Body of pancreas (tissue), 4 donors: Measurements from ENCODE around the gene HRH4. TPM values are rescaled to one million over a fixed set of nuclear protein-coding genes. Genes with fewer than 3 reads are reported as not detected.

ENCODE experiments used
- ATAC-seq: fragments of 150-250 bp; one replicate; pipeline ENCODE4 v1.9.1; 2016
- DNase-seq, 4 donors: peaks; one replicate each; pipeline ENCODE4 v3.0.0-alpha.2; 2019
- H3K27ac ChIP-seq, 4 donors: fragments of 200-600 bp; sonication (generic); 1 replicate in 3 of 4; 2 replicates in 1 of 4; pipeline versions ENCODE4 v1.5.1 to v1.6.1; 2016 to 2019; ENCODE audit warnings: mild to moderate bottlenecking in 1 of 4, mixed read lengths in 1 of 4, moderate library complexity in 1 of 4
- H3K27me3 ChIP-seq, 2 donors: fragments of 200-600 bp; sonication (generic); one replicate each; pipeline ENCODE4 v1.6.0; 2016; ENCODE audit warnings: mild to moderate bottlenecking in 1 of 2
- H3K36me3 ChIP-seq, 2 donors: fragments of 200-600 bp; sonication (generic); replicated peaks in 1 of 2; 2 replicates each; pipeline ENCODE4 v1.5.1; 2016; ENCODE audit warnings: low read depth in 2 of 2; ENCODE audit not compliant: insufficient read depth in 1 of 2
- H3K4me1 ChIP-seq: fragments of 200-600 bp; sonication (generic); one replicate; pipeline ENCODE4 v1.6.0; 2016
- H3K4me3 ChIP-seq, 2 donors: fragments of 200-600 bp; sonication (generic); 1 replicate in 1 of 2; 2 replicates in 1 of 2; pipeline ENCODE4 v1.5.1; 2016 to 2019
- H3K9me3 ChIP-seq, 3 donors: fragments of 200-600 bp; sonication (generic); 1 replicate in 2 of 3; 2 replicates in 1 of 3; pipeline ENCODE4 v1.5.1; 2016
- POLR2A ChIP-seq, 3 donors: fragments of 450-650 bp; IDR thresholded peaks; one replicate each; pipeline ENCODE4 v1.6.1; 2016; ENCODE audit warnings: antibody characterized with exemption in 3 of 3, mild to moderate bottlenecking in 2 of 3
- WGBS, 2 donors: methylation state at CpG; one replicate each; pipeline ENCODE4 v1.1.5; 2017; 5-methylcytosine and 5-hydroxymethylcytosine counted together
- intact Hi-C: fragments of 100-400 bp; cut with DNase I; formaldehyde crosslinking; loops from one replicate; pipeline ENCODE4 v1.15.1; 2023
- small RNA-seq: library from RNA; depleted of rRNA; stranded (forward); fragments of <200 nt; gene quantifications from one replicate; pipeline ENCODE3, GENCODE V24; 2016
- total RNA-seq, 2 donors: library from RNA; depleted of rRNA; stranded (reverse); fragments of >200 nt; gene quantifications; one replicate each; pipeline ENCODE4 v1.1.0, GENCODE V29; 2016
- TF ChIP-seq, protein P1 (sequence below), 7 experiments: fragments of 450-650 bp in 4 of 7; fragments of 200-600 bp in 3 of 7; sonication (generic) in 3 of 7; IDR thresholded peaks; one replicate each; pipeline ENCODE4 v1.5.1; 2016 to 2019; ENCODE audit warnings: antibody characterized with exemption in 7 of 7

HRH4 gene
- total RNA-seq, 2 donors from 2014 or later, result not detected

DNA sequence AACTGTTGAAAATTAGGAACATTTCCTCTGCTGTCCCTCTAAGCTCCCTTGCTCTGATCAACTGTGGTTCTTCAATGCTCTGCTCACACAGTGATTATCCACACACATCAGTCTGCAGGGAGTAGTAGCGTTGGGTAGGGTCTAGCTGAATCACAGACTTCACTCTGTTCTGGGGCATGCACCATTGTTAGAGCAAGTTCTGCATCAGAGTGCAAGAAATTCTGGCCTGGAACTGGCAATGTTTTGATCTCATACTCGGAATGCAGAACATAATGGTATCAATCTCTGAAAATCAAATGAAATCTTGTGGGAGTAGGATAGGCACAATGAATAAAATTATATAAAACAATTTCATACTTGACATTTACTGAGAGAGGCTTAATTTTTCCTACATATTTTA, 55.3 kb downstream of the HRH4 start:
- Histone ChIP-seq H3K36me3 (no peaks in the 10 kb centered on the region), H3K4me3 (no peak overlapping the region), H3K9me3 (no peaks in the 10 kb centered on the region), H3K27me3 (no peaks in the 10 kb centered on the region), H3K4me1 (no peaks in the 10 kb centered on the region), H3K27ac (no peak overlapping the region)
- intact Hi-C loops, result no loop called here
- ATAC-seq, result no peak
- TF ChIP-seq, protein P1, sequence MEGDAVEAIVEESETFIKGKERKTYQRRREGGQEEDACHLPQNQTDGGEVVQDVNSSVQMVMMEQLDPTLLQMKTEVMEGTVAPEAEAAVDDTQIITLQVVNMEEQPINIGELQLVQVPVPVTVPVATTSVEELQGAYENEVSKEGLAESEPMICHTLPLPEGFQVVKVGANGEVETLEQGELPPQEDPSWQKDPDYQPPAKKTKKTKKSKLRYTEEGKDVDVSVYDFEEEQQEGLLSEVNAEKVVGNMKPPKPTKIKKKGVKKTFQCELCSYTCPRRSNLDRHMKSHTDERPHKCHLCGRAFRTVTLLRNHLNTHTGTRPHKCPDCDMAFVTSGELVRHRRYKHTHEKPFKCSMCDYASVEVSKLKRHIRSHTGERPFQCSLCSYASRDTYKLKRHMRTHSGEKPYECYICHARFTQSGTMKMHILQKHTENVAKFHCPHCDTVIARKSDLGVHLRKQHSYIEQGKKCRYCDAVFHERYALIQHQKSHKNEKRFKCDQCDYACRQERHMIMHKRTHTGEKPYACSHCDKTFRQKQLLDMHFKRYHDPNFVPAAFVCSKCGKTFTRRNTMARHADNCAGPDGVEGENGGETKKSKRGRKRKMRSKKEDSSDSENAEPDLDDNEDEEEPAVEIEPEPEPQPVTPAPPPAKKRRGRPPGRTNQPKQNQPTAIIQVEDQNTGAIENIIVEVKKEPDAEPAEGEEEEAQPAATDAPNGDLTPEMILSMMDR (IDR thresholded peaks at IDR 0.05), result no peak
- no peak for TF ChIP-seq POLR2A (IDR thresholded peaks at IDR 0.05)
- WGBS, 2 donors, result 67 to 79% methylated on average over 2 of the region's 2 CpGs
- DNase-seq, result no peak

- ATAC-seq, result no peak
- Histone ChIP-seq H3K4me1 (no peaks in the 10 kb centered on the region), H3K9me3 (no peaks in the 10 kb centered on the region), H3K4me3 (no peak overlapping the region), H3K27ac (no peak overlapping the region), H3K27me3 (no peaks in the 10 kb centered on the region), H3K36me3 (no peaks in the 10 kb centered on the region)
- intact Hi-C loops, result no loop called here
- 76 to 77% methylated on average over 3 of the region's 3 CpGs for WGBS, 2 donors
- no peak for TF ChIP-seq POLR2A (IDR thresholded peaks at IDR 0.05)
- TF ChIP-seq, protein P1 (IDR thresholded peaks at IDR 0.05), result no peak
- no peak for DNase-seq
Observed at GRCh38 chr18:24516261-24516660, 55.8 kb downstream of the HRH4 start.

DNA sequence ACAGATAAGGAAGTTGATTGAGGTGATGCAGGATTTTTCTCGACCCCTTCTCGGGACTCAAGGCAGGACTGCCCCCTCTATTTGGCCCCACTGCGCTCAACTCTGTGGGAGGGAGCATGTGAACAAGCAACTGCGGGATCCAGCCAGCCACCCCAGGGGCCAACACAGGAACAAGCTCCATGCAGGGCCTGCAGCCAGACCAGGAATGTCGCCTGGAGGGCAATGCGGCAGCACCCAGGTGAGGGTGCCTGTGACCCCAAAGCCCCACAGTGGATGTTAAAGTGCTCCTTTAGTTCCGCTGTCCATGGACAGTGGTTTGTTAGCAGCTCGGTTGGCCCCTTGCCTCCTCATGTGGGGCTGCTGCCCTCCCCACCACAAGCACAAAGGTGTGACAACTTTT, 57.1 kb downstream of the HRH4 start:
- Histone ChIP-seq H3K4me1 (no peaks in the 10 kb centered on the region), H3K27me3 (no peaks in the 10 kb centered on the region), H3K4me3 (no peak overlapping the region), H3K36me3 (no peaks in the 10 kb centered on the region), H3K27ac (no peak overlapping the region), H3K9me3 (no peaks in the 10 kb centered on the region)
- no peak for ATAC-seq
- WGBS, 2 donors, result 90 to 92% methylated on average over 8 of the region's 8 CpGs
- intact Hi-C loops, result no loop called here
- no peak for TF ChIP-seq POLR2A (IDR thresholded peaks at IDR 0.05)
- TF ChIP-seq, protein P1 (IDR thresholded peaks at IDR 0.05), result no peak
- DNase-seq, result no peak

DNA sequence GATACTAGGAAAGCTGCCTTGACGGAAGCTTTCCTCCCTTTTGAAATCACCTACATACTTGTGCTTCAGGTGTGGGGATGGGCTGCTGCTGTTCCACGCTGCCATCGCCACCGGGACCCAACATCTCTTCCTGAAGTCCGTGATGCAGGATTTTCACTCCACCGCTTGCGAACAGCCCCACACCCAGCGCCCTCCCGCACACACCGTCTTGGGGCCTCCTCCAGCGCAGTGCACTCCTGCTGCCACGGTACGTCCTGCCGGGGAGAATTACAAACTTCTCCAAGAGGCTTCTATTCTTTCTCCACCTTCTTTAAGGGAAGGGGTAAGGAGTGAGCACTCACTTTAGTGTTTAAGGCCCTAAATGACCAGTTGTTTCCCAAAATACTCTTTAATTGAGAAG, 58.2 kb downstream of the HRH4 start:
- 91 to 94% methylated on average over 14 of the region's 14 CpGs for WGBS, 2 donors
- H3K4me3 ChIP-seq, result no peak overlapping the region
- ATAC-seq (no peak), DNase-seq (no peak)
- no peaks in the 10 kb centered on the region for H3K9me3 ChIP-seq
- TF ChIP-seq POLR2A (IDR thresholded peaks at IDR 0.05), result no peak
- H3K27me3 ChIP-seq, result no peaks in the 10 kb centered on the region
- H3K4me1 ChIP-seq, result no peaks in the 10 kb centered on the region
- no peaks in the 10 kb centered on the region for H3K36me3 ChIP-seq
- no peak overlapping the region for H3K27ac ChIP-seq
- intact Hi-C loops, result no loop called here

Small RNA genes within 50 kb of the gene (small RNA-seq; reads per million reads assigned to genes)
- gene RF00019, result not detected

Other genes with a start within 250 kb of the HRH4 start
- 10 to 100 TPM; 20.5 to 78.4 TPM for gene OSBPL1A, start 62.8 kb upstream of the HRH4 start, total RNA-seq
- 10 to 100 TPM in 1 of 2 donors, 1 to 10 TPM in 1; 9.6 to 20.1 TPM for gene IMPACT, start 34.0 kb upstream of the HRH4 start, total RNA-seq